Measurements from ENCODE around the gene CGN. TPM values are rescaled to one million over a fixed set of nuclear protein-coding genes. Genes with fewer than 3 reads are reported as not detected.

CGN gene
- polyA plus RNA-seq, 1 donor from 2014 or later = 4.4 TPM

GRCh38 chr1:151530461-151530860 lies 19.3 kb downstream of the CGN start:
- TF ChIP-seq TAF1 (IDR thresholded peaks at IDR 0.05; ENCODE audit: low read depth) = no peak
- no peak for TF ChIP-seq MXI1 (conservative IDR thresholded peaks at IDR 0.05; ENCODE audit: poor library complexity, severe bottlenecking)
- TF ChIP-seq RAD21 (conservative IDR thresholded peaks at IDR 0.05) = no peak
- TF ChIP-seq POLR2AphosphoS5 (IDR thresholded peaks at IDR 0.05) = no peak
- no peak for TF ChIP-seq SMC3 (conservative IDR thresholded peaks at IDR 0.05; ENCODE audit: poor library complexity)
- TF ChIP-seq CTCF (IDR thresholded peaks at IDR 0.05; ENCODE audit: poor library complexity, severe bottlenecking) = no peak
- no peak for TF ChIP-seq EZH2 (IDR thresholded peaks at IDR 0.05; ENCODE audit: borderline replicate concordance, insufficient read depth, low read length, poor library complexity, severe bottlenecking)
- no peak for TF ChIP-seq EP300 (conservative IDR thresholded peaks at IDR 0.05; ENCODE audit: poor library complexity, severe bottlenecking)
- TF ChIP-seq, protein P1, sequence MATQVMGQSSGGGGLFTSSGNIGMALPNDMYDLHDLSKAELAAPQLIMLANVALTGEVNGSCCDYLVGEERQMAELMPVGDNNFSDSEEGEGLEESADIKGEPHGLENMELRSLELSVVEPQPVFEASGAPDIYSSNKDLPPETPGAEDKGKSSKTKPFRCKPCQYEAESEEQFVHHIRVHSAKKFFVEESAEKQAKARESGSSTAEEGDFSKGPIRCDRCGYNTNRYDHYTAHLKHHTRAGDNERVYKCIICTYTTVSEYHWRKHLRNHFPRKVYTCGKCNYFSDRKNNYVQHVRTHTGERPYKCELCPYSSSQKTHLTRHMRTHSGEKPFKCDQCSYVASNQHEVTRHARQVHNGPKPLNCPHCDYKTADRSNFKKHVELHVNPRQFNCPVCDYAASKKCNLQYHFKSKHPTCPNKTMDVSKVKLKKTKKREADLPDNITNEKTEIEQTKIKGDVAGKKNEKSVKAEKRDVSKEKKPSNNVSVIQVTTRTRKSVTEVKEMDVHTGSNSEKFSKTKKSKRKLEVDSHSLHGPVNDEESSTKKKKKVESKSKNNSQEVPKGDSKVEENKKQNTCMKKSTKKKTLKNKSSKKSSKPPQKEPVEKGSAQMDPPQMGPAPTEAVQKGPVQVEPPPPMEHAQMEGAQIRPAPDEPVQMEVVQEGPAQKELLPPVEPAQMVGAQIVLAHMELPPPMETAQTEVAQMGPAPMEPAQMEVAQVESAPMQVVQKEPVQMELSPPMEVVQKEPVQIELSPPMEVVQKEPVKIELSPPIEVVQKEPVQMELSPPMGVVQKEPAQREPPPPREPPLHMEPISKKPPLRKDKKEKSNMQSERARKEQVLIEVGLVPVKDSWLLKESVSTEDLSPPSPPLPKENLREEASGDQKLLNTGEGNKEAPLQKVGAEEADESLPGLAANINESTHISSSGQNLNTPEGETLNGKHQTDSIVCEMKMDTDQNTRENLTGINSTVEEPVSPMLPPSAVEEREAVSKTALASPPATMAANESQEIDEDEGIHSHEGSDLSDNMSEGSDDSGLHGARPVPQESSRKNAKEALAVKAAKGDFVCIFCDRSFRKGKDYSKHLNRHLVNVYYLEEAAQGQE (IDR thresholded peaks at IDR 0.05; ENCODE audit: borderline replicate concordance) = no peak
- Histone ChIP-seq H3K4me3 (ENCODE audit: low read length) (no peak overlapping the region), H3K36me3 (ENCODE audit: insufficient read depth, low read length) (no peaks in the 10 kb centered on the region)

DNA sequence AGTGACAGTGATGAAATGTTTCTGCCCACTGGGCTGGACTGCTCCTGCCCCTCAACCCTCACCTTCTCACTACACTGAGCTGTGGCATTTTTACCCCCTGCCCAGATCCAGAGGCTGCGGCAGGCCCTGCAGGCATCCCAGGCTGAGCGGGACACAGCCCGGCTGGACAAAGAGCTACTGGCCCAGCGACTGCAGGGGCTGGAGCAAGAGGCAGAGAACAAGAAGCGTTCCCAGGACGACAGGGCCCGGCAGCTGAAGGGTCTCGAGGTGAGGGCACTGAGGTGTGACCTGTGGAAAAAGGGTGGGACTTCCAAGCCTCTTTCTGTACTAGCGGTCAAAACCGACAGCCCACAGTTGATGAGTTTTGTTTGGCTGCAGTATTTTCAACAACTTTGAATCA lies 22.7 kb downstream of the CGN start:
- H3K4me2 ChIP-seq (ENCODE audit: low read length) = no peak overlapping the region
- H2AFZ ChIP-seq (ENCODE audit: low read depth, low read length) = no peak overlapping the region
- no peaks in the 10 kb centered on the region for H3K9me3 ChIP-seq (ENCODE audit: low read length)
- no peak overlapping the region for H3K9ac ChIP-seq (ENCODE audit: low read length)
- H3K27me3 ChIP-seq (ENCODE audit: insufficient read depth, low read depth, low read length) = no peaks in the 10 kb centered on the region
- no peaks in the 10 kb centered on the region for H4K20me1 ChIP-seq (ENCODE audit: insufficient read depth)
- H3K9me2 ChIP-seq (ENCODE audit: insufficient read depth, low read length) = no peaks in the 10 kb centered on the region
- no peak overlapping the region for H3K4me3 ChIP-seq (ENCODE audit: low read length)
- H3K27ac ChIP-seq (ENCODE audit: low read length) = no peak overlapping the region
- TF ChIP-seq EZH2 (IDR thresholded peaks at IDR 0.05; ENCODE audit: borderline replicate concordance, insufficient read depth, low read length, poor library complexity, severe bottlenecking) = no peak
- H3K79me2 ChIP-seq (replicated peaks; ENCODE audit: insufficient read depth, low read length) = no peaks in the 10 kb centered on the region
- H3K36me3 ChIP-seq (ENCODE audit: insufficient read depth, low read length) = no peaks in the 10 kb centered on the region
- no peaks in the 10 kb centered on the region for H3F3A ChIP-seq (ENCODE audit: insufficient read depth, low read length, poor library complexity, severe bottlenecking)

More at GRCh38 chr1:151530461-151530860, 19.3 kb downstream of the CGN start:
- Histone ChIP-seq H4K20me1 (ENCODE audit: insufficient read depth) (no peaks in the 10 kb centered on the region), H3F3A (ENCODE audit: insufficient read depth, low read length, poor library complexity, severe bottlenecking) (no peaks in the 10 kb centered on the region), H3K4me2 (ENCODE audit: low read length) (no peak overlapping the region), H3K27me3 (ENCODE audit: insufficient read depth, low read depth, low read length) (no peaks in the 10 kb centered on the region), H3K9ac (ENCODE audit: low read length) (no peak overlapping the region), H3K79me2 (replicated peaks; ENCODE audit: insufficient read depth, low read length) (no peaks in the 10 kb centered on the region), H3K9me2 (ENCODE audit: insufficient read depth, low read length) (no peaks in the 10 kb centered on the region), H2AFZ (ENCODE audit: low read depth, low read length) (no peak overlapping the region), H3K27ac (ENCODE audit: low read length) (no peak overlapping the region), H3K9me3 (ENCODE audit: low read length) (no peaks in the 10 kb centered on the region)

Measured in neural cell (in vitro differentiated cells).